Measurements from ENCODE around the gene DBI. TPM values are rescaled to one million over a fixed set of nuclear protein-coding genes. Genes with fewer than 3 reads are reported as not detected.

Gene DBI
- total and polyA plus RNA-seq, 2 of the 8 experiments (the other 6 are each of a cell fraction or from before 2014, with no cell fraction given): 180 to 212 TPM

GRCh38 chr2:119323459-119323858, 43.3 kb upstream of the DBI start:
- Histone ChIP-seq H3K36me3 (ENCODE audit: control insufficient read depth in 2 of 4, insufficient read depth in 4 of 4, low read length in 3 of 4) (no peaks in the 10 kb centered on the region), H2BK20ac (ENCODE audit: low read length) (no peak overlapping the region), H4K8ac (ENCODE audit: extremely low read depth, insufficient read depth, low read length) (peak overlapping the region; percentile 31; the same call in 1 of the 2 replicates), H2AFZ (ENCODE audit: low read length) (no peak overlapping the region), H4K5ac (ENCODE audit: insufficient read length, low read depth, low read length) (no peak overlapping the region), H3K14ac (ENCODE audit: insufficient read length) (no peak overlapping the region), H4K20me1 (replicated peaks in 1 of 2; ENCODE audit: control insufficient read depth in 1 of 2, insufficient read depth in 2 of 2, low read length in 2 of 2) (peaks cover 0 to 3% of the 10 kb centered on the region in 2 experiments), H2AK5ac (ENCODE audit: low read depth, low read length) (no peak overlapping the region), H3K23ac (ENCODE audit: insufficient read length) (no peak overlapping the region), H3K27me3 (replicated peaks in 1 of 4; ENCODE audit: control insufficient read depth in 3 of 4, extremely low read depth in 1 of 4, insufficient read depth in 3 of 4, low read length in 3 of 4) (no peaks in the 10 kb centered on the region), H3K79me1 (ENCODE audit: low read depth, low read length) (no peaks in the 10 kb centered on the region), H3K9ac (replicated peaks in 1 of 4; ENCODE audit: extremely low read depth in 1 of 4, low read depth in 3 of 4, low read length in 3 of 4) (no peak overlapping the region), H3K27ac (ENCODE audit: low read depth, low read length) (no peak overlapping the region), H4K91ac (replicated peaks; ENCODE audit: insufficient read length, low read length) (no peak overlapping the region), H2BK15ac (ENCODE audit: low read length) (no peak overlapping the region), H3K9me3 (ENCODE audit: insufficient read depth in 2 of 2, low read depth in 1 of 2, low read length in 1 of 2) (no peaks in the 10 kb centered on the region), H2BK120ac (replicated peaks; ENCODE audit: low read depth, low read length) (no peak overlapping the region), H3K4ac (replicated peaks; ENCODE audit: insufficient read length, low read depth, low read length) (no peak overlapping the region), H3K79me2 (ENCODE audit: control insufficient read depth in 1 of 2, insufficient read depth in 2 of 2, low read length in 2 of 2) (no peaks in the 10 kb centered on the region), H3K18ac (ENCODE audit: extremely low read depth, low read length) (no peak overlapping the region), H3K56ac (replicated peaks; ENCODE audit: insufficient read length, low read depth, low read length) (no peak overlapping the region), H3K4me1 (replicated peaks in 1 of 4; ENCODE audit: control insufficient read depth in 3 of 4, insufficient read depth in 4 of 4, low read length in 3 of 4) (no peaks in the 10 kb centered on the region; a peak in 1 of 7 replicates), H3K4me2 (ENCODE audit: insufficient read depth in 1 of 2, low read depth in 2 of 2, low read length in 2 of 2) (no peak overlapping the region), H3K23me2 (ENCODE audit: low read depth, low read length) (no peaks in the 10 kb centered on the region), H2BK12ac (ENCODE audit: low read depth, low read length) (no peak overlapping the region), H2BK5ac (ENCODE audit: low read depth, low read length) (no peak overlapping the region), H3K4me3 (ENCODE audit: extremely low read depth in 1 of 4, insufficient read depth in 2 of 4, low read depth in 3 of 4, low read length in 4 of 4) (no peak overlapping the region)
- DNase-seq (ENCODE audit: low read depth in 1 of 2, low spot score in 2 of 2): no peak
- 83% methylated on average over 8 of the region's 8 CpGs; no CpG with 5 or more reads in 1 of the 2 experiments for WGBS, 2 experiments (ENCODE audit: extremely low coverage in 1 of 2, insufficient coverage in 1 of 2, insufficient read length in 1 of 2, insufficient replicate concordance in 2 of 2, low coverage in 1 of 2, low lambda C conversion rate in 2 of 2, missing lambda C conversion rate in 1 of 2)
- POLR2A ChIA-PET (ENCODE audit: partially characterized antibody): no interaction called here
- CTCF ChIA-PET (ENCODE audit: partially characterized antibody): no interaction called here
- no peak for TF ChIP-seq YY1 (IDR thresholded peaks at IDR 0.05; ENCODE audit: low read depth, low read length)
- no peak for TF ChIP-seq POLR2AphosphoS5 (IDR thresholded peaks at IDR 0.05; ENCODE audit: low read depth, low read length)
- TF ChIP-seq GABPA (IDR thresholded peaks at IDR 0.05; ENCODE audit: borderline replicate concordance, insufficient read depth, low read length): no peak
- no peak for TF ChIP-seq NANOG (IDR thresholded peaks at IDR 0.05; ENCODE audit: insufficient read depth, low read depth, low read length, poor library complexity, severe bottlenecking)
- TF ChIP-seq SAP30 (IDR thresholded peaks at IDR 0.05; ENCODE audit: insufficient read depth, insufficient replicate concordance, low read length): no peak
- no peak for TF ChIP-seq EZH2 (IDR thresholded peaks at IDR 0.05; ENCODE audit: low read depth, low read length, severe bottlenecking)
- no peak for TF ChIP-seq CBX5 (IDR thresholded peaks at IDR 0.05; ENCODE audit: low read depth, low read length)
- TF ChIP-seq HDAC2 (IDR thresholded peaks at IDR 0.05; ENCODE audit: borderline replicate concordance in 1 of 2, low read depth in 2 of 2, low read length in 2 of 2): no peak
- no peak for TF ChIP-seq POLR2A (IDR thresholded peaks at IDR 0.05; ENCODE audit: control extremely low read depth in 1 of 2, low read depth in 2 of 2, low read length in 2 of 2)
- no peak for TF ChIP-seq CBX8 (IDR thresholded peaks at IDR 0.05; ENCODE audit: borderline replicate concordance, low read depth, low read length)
- no peak for TF ChIP-seq SP1 (IDR thresholded peaks at IDR 0.05; ENCODE audit: low read depth, low read length)
- FAIRE-seq: no peak
